Sigmoid colon (tissue), 7 donors: ENCODE results near the gene OR52I1. TPM values are rescaled to one million over a fixed set of nuclear protein-coding genes. Genes with fewer than 3 reads are reported as not detected.

Experiments
- DNase-seq: peaks from one replicate; pipeline ENCODE4 v3.0.0-alpha.2; 2019
- H3K27ac ChIP-seq, 4 donors: fragments of 200-600 bp; sonication (generic); one replicate each; pipeline ENCODE4 v1.5.1; 2016 to 2019; ENCODE audit warnings: mild to moderate bottlenecking in 1 of 4
- H3K27me3 ChIP-seq, 3 donors: fragments of 200-600 bp; sonication (generic); one replicate each; pipeline ENCODE4 v1.5.1; 2019; ENCODE audit warnings: mild to moderate bottlenecking in 1 of 3
- H3K36me3 ChIP-seq, 4 donors: fragments of 200-600 bp; sonication (generic); one replicate each; pipeline ENCODE4 v1.5.1; 2016 to 2019
- H3K4me1 ChIP-seq, 4 donors: fragments of 200-600 bp; sonication (generic); one replicate each; pipeline ENCODE4 v1.5.1; 2017 to 2019
- H3K4me3 ChIP-seq, 4 donors: fragments of 200-600 bp; sonication (generic); one replicate each; pipeline ENCODE4 v1.5.1; 2017 to 2019; ENCODE audit warnings: mild to moderate bottlenecking in 2 of 4, moderate library complexity in 1 of 4
- H3K9me3 ChIP-seq, 4 donors: fragments of 200-600 bp in 3 of 4; sonication (generic) in 3 of 4; one replicate each; pipeline versions ENCODE4 v1.5.1 to v1.6.1; 2013 to 2019
- CTCF ChIP-seq, 4 experiments: fragments of 450-650 bp in 3 of 4; fragments of 200-600 bp in 1 of 4; IDR thresholded peaks; one replicate each; pipeline ENCODE4 v1.5.1; 2016 to 2019; ENCODE audit warnings: antibody characterized with exemption in 4 of 4, mild to moderate bottlenecking in 3 of 4, moderate library complexity in 2 of 4
- EP300 ChIP-seq, 4 donors: sonication (generic); formaldehyde crosslinking; IDR thresholded peaks; one replicate each; pipeline ENCODE4 v1.6.1; 2017; ENCODE audit warnings: antibody characterized with exemption in 4 of 4
- POLR2A ChIP-seq, 2 donors: fragments of 450-650 bp; IDR thresholded peaks; one replicate each; pipeline ENCODE4 v1.6.1; 2016; ENCODE audit warnings: antibody characterized with exemption in 2 of 2, mild to moderate bottlenecking in 2 of 2, moderate library complexity in 2 of 2
- POLR2AphosphoS5 ChIP-seq, 4 donors: sonication (generic); formaldehyde crosslinking; IDR thresholded peaks; one replicate each; pipeline ENCODE4 v1.6.1; 2017; ENCODE audit warnings: antibody characterized with exemption in 4 of 4
- WGBS, 2 donors: extraction: QIAGEN DNeasy Blood & Tissue Kit; methylation state at CpG; one replicate each; pipeline ENCODE4 v1.1.7; 2013; 5-methylcytosine and 5-hydroxymethylcytosine counted together
- intact Hi-C: fragments of 100-400 bp; cut with DNase I; formaldehyde crosslinking; loops from one replicate; pipeline ENCODE4 v1.15.1; 2023
- polyA plus RNA-seq, 3 donors: library from polyadenylated mRNA; stranded (reverse); fragments of 200-250 nt; gene quantifications; one replicate each; pipeline ENCODE4 v1.2.3, GENCODE V29; 2013
- total RNA-seq, 4 donors: library from RNA; depleted of rRNA; stranded (reverse); fragments of >200 nt; gene quantifications; one replicate each; pipeline ENCODE4 v1.1.0, GENCODE V29; 2016
- donor health status: healthy with polysubstance abuse.
- donor health status: Bipolar disorder and iron deficiency.
- donor health status: healthy.

Gene OR52I1
- total and polyA plus RNA-seq, 7 donors: not detected

GRCh38 chr11:4569075-4569474 is 24.8 kb upstream of the OR52I1 start:
- TF ChIP-seq EP300 (IDR thresholded peaks at IDR 0.05) (no peak), POLR2A (IDR thresholded peaks at IDR 0.05) (no peak), POLR2AphosphoS5 (IDR thresholded peaks at IDR 0.05) (no peak), CTCF (IDR thresholded peaks at IDR 0.05) (no peak)
- H3K27me3 ChIP-seq: no peaks in the 10 kb centered on the region
- intact Hi-C loops: no loop called here
- H3K27ac ChIP-seq: no peak overlapping the region
- no peak for DNase-seq
- H3K9me3 ChIP-seq: no peaks in the 10 kb centered on the region
- 90 to 93% methylated on average over 18 of the region's 18 CpGs for WGBS, 2 donors
- no peaks in the 10 kb centered on the region for H3K36me3 ChIP-seq
- no peak overlapping the region for H3K4me3 ChIP-seq
- no peaks in the 10 kb centered on the region for H3K4me1 ChIP-seq

- no peaks in the 10 kb centered on the region for H3K9me3 ChIP-seq
- no peaks in the 10 kb centered on the region for H3K27me3 ChIP-seq
- no peak for TF ChIP-seq EP300 (IDR thresholded peaks at IDR 0.05)
- TF ChIP-seq CTCF (IDR thresholded peaks at IDR 0.05): no peak
- no peak for TF ChIP-seq POLR2A (IDR thresholded peaks at IDR 0.05)
- TF ChIP-seq POLR2AphosphoS5 (IDR thresholded peaks at IDR 0.05): no peak
- no peak overlapping the region for H3K27ac ChIP-seq
- no peak for DNase-seq
- intact Hi-C loops: no loop called here
- 69 to 75% methylated on average over 3 of the region's 3 CpGs for WGBS, 2 donors
- H3K4me3 ChIP-seq: no peak overlapping the region
- no peaks in the 10 kb centered on the region for H3K4me1 ChIP-seq
- H3K36me3 ChIP-seq: no peaks in the 10 kb centered on the region
Measured at GRCh38 chr11:4576880-4577279, 17.0 kb upstream of the OR52I1 start.

GRCh38 chr11:4577761-4578160 is 16.1 kb upstream of the OR52I1 start:
- WGBS, 2 donors: 36 to 61% methylated on average over 2 of the region's 2 CpGs

GRCh38 chr11:4578624-4579023 is 15.2 kb upstream of the OR52I1 start:
- Histone ChIP-seq H3K4me3 (no peak overlapping the region), H3K27me3 (no peaks in the 10 kb centered on the region), H3K36me3 (no peaks in the 10 kb centered on the region), H3K4me1 (no peaks in the 10 kb centered on the region), H3K9me3 (no peaks in the 10 kb centered on the region), H3K27ac (no peak overlapping the region)
- no peak for DNase-seq
- TF ChIP-seq POLR2A (IDR thresholded peaks at IDR 0.05): no peak
- no peak for TF ChIP-seq POLR2AphosphoS5 (IDR thresholded peaks at IDR 0.05)
- TF ChIP-seq CTCF (IDR thresholded peaks at IDR 0.05): no peak
- TF ChIP-seq EP300 (IDR thresholded peaks at IDR 0.05): no peak
- WGBS, 2 donors: 88 to 95% methylated on average over 6 of the region's 6 CpGs
- intact Hi-C loops: no loop called here

More at GRCh38 chr11:4577761-4578160, 16.1 kb upstream of the OR52I1 start:
- Histone ChIP-seq H3K9me3 (no peaks in the 10 kb centered on the region), H3K4me1 (no peaks in the 10 kb centered on the region), H3K36me3 (no peaks in the 10 kb centered on the region), H3K4me3 (no peak overlapping the region), H3K27ac (no peak overlapping the region), H3K27me3 (no peaks in the 10 kb centered on the region)
- DNase-seq: no peak
- intact Hi-C loops: no loop called here
- TF ChIP-seq CTCF (IDR thresholded peaks at IDR 0.05) (no peak), POLR2A (IDR thresholded peaks at IDR 0.05) (no peak), EP300 (IDR thresholded peaks at IDR 0.05) (no peak), POLR2AphosphoS5 (IDR thresholded peaks at IDR 0.05) (no peak)

GRCh38 chr11:4580124-4580523 is 13.7 kb upstream of the OR52I1 start:
- H3K9me3 ChIP-seq: no peaks in the 10 kb centered on the region
- no peaks in the 10 kb centered on the region for H3K4me1 ChIP-seq
- H3K4me3 ChIP-seq: no peak overlapping the region
- no peak overlapping the region for H3K27ac ChIP-seq
- 86 to 87% methylated on average over 1 of the region's 1 CpG for WGBS, 2 donors
- no peak for DNase-seq
- no peaks in the 10 kb centered on the region for H3K27me3 ChIP-seq
- intact Hi-C loops: no loop called here
- TF ChIP-seq POLR2A (IDR thresholded peaks at IDR 0.05) (no peak), EP300 (IDR thresholded peaks at IDR 0.05) (no peak), POLR2AphosphoS5 (IDR thresholded peaks at IDR 0.05) (no peak), CTCF (IDR thresholded peaks at IDR 0.05) (no peak)
- H3K36me3 ChIP-seq: no peaks in the 10 kb centered on the region
